GM20000 (cell line): ENCODE data around the gene KAZN.

Source experiments
- DNase-seq: peaks from one replicate; pipeline ENCODE4 v3.0.0; 2012; ENCODE audit warnings: low spot score
- CTCF ChIP-seq: IDR thresholded peaks from 2 replicates; pipeline ENCODE4 v1.5.1; 2012; ENCODE audit warnings: mild to moderate bottlenecking, control low read depth; ENCODE audit errors: extremely low read depth, missing control alignments

Gene KAZN

GRCh38 chr1:14561014-14561693 lies 37.3 kb upstream of the KAZN start:
- no peak for DNase-seq
- TF ChIP-seq CTCF, result no peak

- no peak for TF ChIP-seq CTCF
- DNase-seq, result no peak
These were observed 33.4 kb upstream of the KAZN start for GRCh38 chr1:14565090-14565489.

GRCh38 chr1:14567056-14567455 lies 31.4 kb upstream of the KAZN start:
- no peak for DNase-seq
- no peak for TF ChIP-seq CTCF

GRCh38 chr1:14567903-14568302 lies 30.6 kb upstream of the KAZN start:
- TF ChIP-seq CTCF, result no peak
- DNase-seq, result no peak

GRCh38 chr1:14568716-14569355 lies 29.6 kb upstream of the KAZN start:
- TF ChIP-seq CTCF, result no peak
- DNase-seq, result no peak

- no peak for TF ChIP-seq CTCF
- no peak for DNase-seq
These were observed 28.0 kb upstream of the KAZN start for GRCh38 chr1:14570514-14570913.

GRCh38 chr1:14571810-14572767 lies 26.4 kb upstream of the KAZN start:
- peak; percentile 7 for TF ChIP-seq CTCF
- peak; percentile 57 for DNase-seq
